GM12872 (cell line): ENCODE data around the gene KRTAP10-2.

ENCODE experiments used
- TF ChIP-seq, protein P1 (sequence below): IDR thresholded peaks from 3 replicates; pipeline ENCODE4 v1.5.1; 2011; ENCODE audit warnings: low read depth, mild to moderate bottlenecking, low read length, moderate library complexity; ENCODE audit not compliant: insufficient read depth

Gene KRTAP10-2

DNA sequence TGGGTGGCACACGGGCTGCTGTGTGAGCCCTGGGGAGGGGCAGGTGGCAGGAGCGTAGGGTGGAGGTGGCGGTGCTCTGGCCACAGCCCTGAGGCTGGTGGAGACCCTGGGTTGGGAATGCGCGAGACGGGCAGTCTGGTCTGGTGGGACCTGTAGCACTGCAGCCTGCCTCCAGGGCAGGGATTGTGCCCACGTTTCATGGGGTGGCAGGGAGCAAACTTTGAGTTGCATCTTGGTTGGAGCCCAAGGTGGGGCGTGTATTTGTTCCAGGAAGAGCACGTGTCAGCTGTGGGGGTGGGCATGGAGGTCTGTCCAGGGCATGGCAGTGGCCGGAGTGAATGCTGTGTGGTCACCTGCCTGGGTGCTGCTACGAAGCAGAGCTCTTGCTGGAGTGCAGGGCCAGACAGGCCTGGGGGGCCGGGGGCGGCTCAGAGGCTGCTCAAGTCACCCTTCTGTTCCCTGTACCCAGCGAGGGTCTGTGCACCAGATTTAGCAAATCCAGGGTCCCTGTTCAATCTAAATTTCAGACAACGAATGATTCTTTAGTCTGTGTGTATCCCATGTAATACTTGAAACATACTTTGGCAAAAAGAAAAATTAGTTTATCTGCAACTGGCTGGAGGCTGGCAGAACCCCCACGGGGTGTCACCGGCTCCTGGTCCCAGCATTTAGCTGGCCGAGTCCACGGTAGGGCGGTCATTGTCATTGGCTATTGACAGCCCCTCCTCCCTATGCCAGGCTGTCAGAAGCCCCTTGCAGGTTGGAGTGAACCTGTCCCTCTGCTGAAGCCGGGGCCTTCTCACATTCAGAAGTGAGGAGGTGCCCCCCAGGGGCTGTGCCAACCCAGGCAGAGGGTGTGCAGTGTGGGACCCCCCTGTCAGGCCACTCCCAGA, 38.6 kb downstream of the KRTAP10-2 start:
- TF ChIP-seq, protein P1, sequence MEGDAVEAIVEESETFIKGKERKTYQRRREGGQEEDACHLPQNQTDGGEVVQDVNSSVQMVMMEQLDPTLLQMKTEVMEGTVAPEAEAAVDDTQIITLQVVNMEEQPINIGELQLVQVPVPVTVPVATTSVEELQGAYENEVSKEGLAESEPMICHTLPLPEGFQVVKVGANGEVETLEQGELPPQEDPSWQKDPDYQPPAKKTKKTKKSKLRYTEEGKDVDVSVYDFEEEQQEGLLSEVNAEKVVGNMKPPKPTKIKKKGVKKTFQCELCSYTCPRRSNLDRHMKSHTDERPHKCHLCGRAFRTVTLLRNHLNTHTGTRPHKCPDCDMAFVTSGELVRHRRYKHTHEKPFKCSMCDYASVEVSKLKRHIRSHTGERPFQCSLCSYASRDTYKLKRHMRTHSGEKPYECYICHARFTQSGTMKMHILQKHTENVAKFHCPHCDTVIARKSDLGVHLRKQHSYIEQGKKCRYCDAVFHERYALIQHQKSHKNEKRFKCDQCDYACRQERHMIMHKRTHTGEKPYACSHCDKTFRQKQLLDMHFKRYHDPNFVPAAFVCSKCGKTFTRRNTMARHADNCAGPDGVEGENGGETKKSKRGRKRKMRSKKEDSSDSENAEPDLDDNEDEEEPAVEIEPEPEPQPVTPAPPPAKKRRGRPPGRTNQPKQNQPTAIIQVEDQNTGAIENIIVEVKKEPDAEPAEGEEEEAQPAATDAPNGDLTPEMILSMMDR = no peak

DNA sequence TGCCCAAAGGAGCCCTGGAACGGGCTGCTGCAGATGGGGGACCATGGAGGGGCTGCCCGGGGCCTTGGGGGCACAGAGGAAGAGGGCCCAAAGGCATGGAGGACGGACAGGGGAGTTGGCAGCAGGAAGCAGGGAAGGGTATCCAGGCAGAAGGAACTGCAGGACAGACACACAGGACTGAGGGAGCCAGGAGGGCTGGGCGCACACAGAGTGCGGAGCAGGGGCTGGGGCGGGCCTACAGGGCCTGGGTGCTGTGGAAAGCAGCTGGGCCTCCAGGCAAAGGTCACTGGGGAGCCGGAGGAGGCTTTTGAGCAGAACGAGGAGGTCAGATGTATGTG, 39.4 kb downstream of the KRTAP10-2 start:
- TF ChIP-seq, protein P1 = no peak

DNA sequence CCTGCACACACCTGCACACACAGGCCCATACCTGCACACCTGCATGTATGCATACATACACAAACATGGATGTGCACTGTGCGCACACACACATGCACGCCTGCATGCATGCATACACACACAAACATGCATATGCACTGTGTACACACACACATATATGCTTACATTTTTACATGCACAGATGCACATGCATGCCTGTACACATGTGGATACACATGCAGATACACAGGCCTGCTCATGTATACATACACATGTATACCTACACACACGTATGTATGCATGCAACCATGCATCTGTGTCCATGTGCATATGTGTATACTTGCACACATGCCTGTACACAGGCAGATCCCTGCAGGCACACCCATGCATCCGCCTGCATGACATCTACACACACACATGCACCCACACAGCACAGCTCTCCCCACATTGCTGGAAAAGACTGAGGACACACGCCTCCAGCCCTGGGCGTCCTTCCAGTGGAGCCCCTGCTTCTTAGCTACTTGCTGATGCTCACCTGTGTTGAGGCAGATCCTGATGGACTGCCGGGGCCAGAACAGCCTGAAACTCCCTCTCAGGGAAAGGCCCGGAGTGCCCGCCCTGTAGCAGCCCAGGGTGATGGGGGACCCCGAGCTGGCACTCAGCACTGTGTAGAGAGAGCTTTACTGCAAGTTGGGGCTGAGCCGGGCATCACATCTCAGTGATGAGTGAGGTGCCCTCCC, 39.9 kb downstream of the KRTAP10-2 start:
- TF ChIP-seq, protein P1 = no peak

DNA sequence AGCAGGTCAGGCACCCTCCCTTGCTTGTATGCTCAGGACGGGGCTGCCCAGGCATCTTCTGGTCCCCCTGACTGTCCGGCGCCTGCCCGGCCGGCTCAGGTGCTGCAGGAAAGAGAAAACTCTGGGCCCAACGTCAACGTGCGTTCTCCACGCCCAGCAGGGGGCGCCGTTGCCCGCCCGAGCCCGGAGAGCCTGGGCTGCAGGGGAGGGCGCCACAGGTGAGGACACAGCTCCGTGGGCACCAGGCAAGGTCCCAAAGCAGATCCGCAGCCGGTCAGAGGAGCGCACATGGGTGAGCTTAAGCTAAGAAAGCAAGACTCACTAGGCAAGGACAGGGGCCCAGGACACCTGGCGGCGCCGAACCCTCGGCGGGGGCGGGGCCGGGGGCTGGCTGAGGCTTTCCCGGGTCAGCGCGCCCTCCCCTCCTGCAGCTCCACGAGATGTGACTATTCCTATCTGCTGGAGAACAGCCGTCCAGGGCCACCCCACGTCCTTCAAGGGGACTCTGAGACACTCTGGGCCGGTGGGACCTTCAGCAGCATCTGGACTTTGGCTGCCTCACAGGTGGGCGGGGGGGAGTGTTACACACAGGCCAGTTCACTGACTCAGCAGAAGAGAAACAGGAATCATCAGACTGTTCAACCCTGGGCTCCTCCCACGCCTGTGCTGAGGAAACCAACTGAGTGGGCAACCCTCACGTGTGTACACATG, 40.6 kb downstream of the KRTAP10-2 start:
- TF ChIP-seq, protein P1 = peak; percentile 75; the same call in 2 of the 3 replicates

DNA sequence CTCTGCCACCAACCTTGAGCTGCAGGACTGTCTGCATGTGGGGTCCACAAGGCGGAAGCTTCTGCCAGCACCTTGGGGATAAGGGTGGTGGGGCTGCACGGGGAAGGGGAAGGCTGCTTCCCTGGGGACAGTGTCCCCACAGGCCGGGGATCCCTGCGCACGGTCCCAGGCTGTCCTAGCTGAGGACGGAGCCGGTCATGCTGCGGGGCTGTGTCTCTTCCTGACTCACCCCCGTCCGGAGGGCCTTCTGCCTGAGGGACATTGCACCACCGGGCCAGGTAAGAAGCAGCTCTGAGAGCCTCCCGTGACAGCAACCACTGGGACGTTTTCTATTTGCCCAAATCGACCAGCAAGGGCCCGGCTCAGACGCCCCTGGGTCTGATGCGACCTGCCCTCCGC, 41.2 kb downstream of the KRTAP10-2 start:
- TF ChIP-seq, protein P1 = no peak

DNA sequence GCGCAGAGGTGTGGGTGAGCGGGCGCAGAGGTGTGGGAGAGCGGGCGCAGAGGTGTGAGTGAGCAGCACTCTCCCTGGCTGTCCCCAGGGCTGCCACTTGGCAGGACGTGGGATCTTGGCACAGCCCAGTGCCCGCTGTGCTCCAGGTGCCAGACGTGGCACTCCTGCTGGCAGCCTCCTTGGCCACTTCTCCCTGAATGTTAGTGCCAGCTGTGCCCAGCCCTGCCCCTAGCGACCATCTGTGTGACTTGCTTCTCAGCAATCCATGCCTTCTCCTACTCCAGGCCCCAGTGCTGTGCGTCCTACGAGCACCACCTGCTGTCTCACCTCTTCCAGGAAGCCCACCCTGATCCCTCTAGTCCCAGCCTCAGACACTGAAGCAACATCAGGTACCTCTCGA, 41.8 kb downstream of the KRTAP10-2 start:
- TF ChIP-seq, protein P1 = peak; percentile 54
